ENCODE data around the gene AK4. TPM values are rescaled to one million over a fixed set of nuclear protein-coding genes. Genes with fewer than 3 reads are reported as not detected.
A peak's percentile ranks its signal among the peaks of the same experiment; 100 is the strongest.
"Not testable (repeated sequence)": the region's sequence is repeated elsewhere in the genome, so short reads cannot be mapped to it uniquely, and the experiment has no call there.

AK4 gene
- total RNA-seq = 47.6 TPM
- 131 TPM for polyA plus RNA-seq (ENCODE audit: insufficient read depth, low read depth, low replicate concordance)
- long read RNA-seq, donor 1, full-length matches to known transcripts = 9 of 30 reads
- long read RNA-seq, donor 1, partial matches to known transcripts = 21 of 30 reads
- long read RNA-seq, donor 1, other reads (novel, unspliced or antisense) = 0 of 30 reads
- long read RNA-seq, donor 2, full-length matches to known transcripts = 27 of 27 reads
- long read RNA-seq, donor 2, partial matches to known transcripts = 0 of 27 reads
- long read RNA-seq, donor 2, other reads (novel, unspliced or antisense) = 0 of 27 reads
- long read RNA-seq, donor 3, full-length matches to known transcripts = 26 of 26 reads
- long read RNA-seq, donor 3, partial matches to known transcripts = 0 of 26 reads
- long read RNA-seq, donor 3, other reads (novel, unspliced or antisense) = 0 of 26 reads
- long read RNA-seq, donor 4, full-length matches to known transcripts = 17 of 128 reads
- long read RNA-seq, donor 4, partial matches to known transcripts = 111 of 128 reads
- long read RNA-seq, donor 4, other reads (novel, unspliced or antisense) = 0 of 128 reads
- long read RNA-seq, donor 5 = 0 reads
- long read RNA-seq, donor 6, full-length matches to known transcripts = 13 of 13 reads
- long read RNA-seq, donor 6, partial matches to known transcripts = 0 of 13 reads
- long read RNA-seq, donor 6, other reads (novel, unspliced or antisense) = 0 of 13 reads
- long read RNA-seq, donor 7, full-length matches to known transcripts = 17 of 22 reads
- long read RNA-seq, donor 7, partial matches to known transcripts = 0 of 22 reads
- long read RNA-seq, donor 7, other reads (novel, unspliced or antisense) = 5 of 22 reads
- long read RNA-seq, donor 8, full-length matches to known transcripts = 11 of 11 reads
- long read RNA-seq, donor 8, partial matches to known transcripts = 0 of 11 reads
- long read RNA-seq, donor 8, other reads (novel, unspliced or antisense) = 0 of 11 reads
- long read RNA-seq, donor 9, full-length matches to known transcripts = 5 of 5 reads
- long read RNA-seq, donor 9, partial matches to known transcripts = 0 of 5 reads
- long read RNA-seq, donor 9, other reads (novel, unspliced or antisense) = 0 of 5 reads
- long read RNA-seq, donor 10, full-length matches to known transcripts = 15 of 15 reads
- long read RNA-seq, donor 10, partial matches to known transcripts = 0 of 15 reads
- long read RNA-seq, donor 10, other reads (novel, unspliced or antisense) = 0 of 15 reads

DNA sequence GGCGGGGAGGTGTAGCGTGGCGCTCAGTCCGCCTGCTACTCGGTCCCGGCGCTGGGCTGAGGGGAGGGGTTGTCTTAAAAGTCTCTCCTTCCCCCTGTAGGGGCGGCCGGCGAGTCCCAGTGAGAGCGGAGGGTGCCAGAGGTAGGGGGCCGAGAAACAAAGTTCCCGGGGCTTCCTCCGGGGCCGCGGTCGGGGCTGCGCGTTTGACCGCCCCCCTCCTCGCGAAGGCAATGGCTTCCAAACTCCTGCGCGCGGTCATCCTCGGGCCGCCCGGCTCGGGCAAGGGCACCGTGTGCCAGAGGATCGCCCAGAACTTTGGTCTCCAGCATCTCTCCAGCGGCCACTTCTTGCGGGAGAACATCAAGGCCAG, at the start of gene AK4:
Gene AK4 (plus strand): TSS at position 26 of the 370 bp plus-strand sequence. CDS start 205 bp downstream, at position 231.
- H3K9ac ChIP-seq (ENCODE audit: low read length in 3 of 3) = peak within 1 kb of the TSS; percentile 21 to 89 (median 55)
- DNase-seq; H3K4me1 ChIP-seq (ENCODE audit: control insufficient read depth in 2 of 3, insufficient read depth in 2 of 3, low read depth in 1 of 3, low read length in 3 of 3); H3K27me3 ChIP-seq (ENCODE audit: control insufficient read depth, insufficient read depth, low read length); intact Hi-C loops (cut with DNase I); FAIRE-seq; H3K9me3 ChIP-seq (ENCODE audit: control insufficient read depth in 2 of 3, insufficient read depth in 1 of 3, low read length in 3 of 3); H3K36me3 ChIP-seq (ENCODE audit: control insufficient read depth in 2 of 3, insufficient read depth in 3 of 3, low read length in 3 of 3): not testable (repeated sequence)
- H3K4me3 ChIP-seq (ENCODE audit: low read length in 3 of 3) = peak within 1 kb of the TSS; percentile 60 to 84 (median 72)
- peak within 1 kb of the TSS; percentile 78 to 81 for H3K27ac ChIP-seq (ENCODE audit: low read depth in 2 of 2, low read length in 2 of 2)

GRCh38 chr1:65103807-65104206, 44.2 kb upstream of the AK4 start:
- no peak for FAIRE-seq
- no peak for TF ChIP-seq CTCF (IDR thresholded peaks at IDR 0.05; ENCODE audit: borderline replicate concordance, extremely low read depth, insufficient read depth)
- H3K4me1 ChIP-seq (ENCODE audit: control insufficient read depth in 2 of 3, insufficient read depth in 2 of 3, low read depth in 1 of 3, low read length in 3 of 3) = no peaks in the 10 kb centered on the region

GRCh38 chr1:65104854-65105534, 43.0 kb upstream of the AK4 start:
- no peak overlapping the region for H3K9ac ChIP-seq (ENCODE audit: low read length in 3 of 3)
- no peak overlapping the region for H3K27ac ChIP-seq (ENCODE audit: low read depth in 2 of 2, low read length in 2 of 2)
- no peaks in the 10 kb centered on the region for H3K27me3 ChIP-seq (ENCODE audit: control insufficient read depth, insufficient read depth, low read length)
- DNase-seq (no peak), FAIRE-seq (no peak)
- H3K9me3 ChIP-seq (ENCODE audit: control insufficient read depth in 2 of 3, insufficient read depth in 1 of 3, low read length in 3 of 3) = peaks cover 0 to 2% (median 0%) of the 10 kb centered on the region in 3 donors
- TF ChIP-seq CTCF (IDR thresholded peaks at IDR 0.05; ENCODE audit: borderline replicate concordance, extremely low read depth, insufficient read depth) = no peak
- H3K4me3 ChIP-seq (ENCODE audit: low read length in 3 of 3) = no peak overlapping the region
- no peaks in the 10 kb centered on the region for H3K4me1 ChIP-seq (ENCODE audit: control insufficient read depth in 2 of 3, insufficient read depth in 2 of 3, low read depth in 1 of 3, low read length in 3 of 3)
- H3K36me3 ChIP-seq (ENCODE audit: control insufficient read depth in 2 of 3, insufficient read depth in 3 of 3, low read length in 3 of 3) = no peaks in the 10 kb centered on the region
- intact Hi-C loops (cut with DNase I) = no loop called here

More at GRCh38 chr1:65103807-65104206, 44.2 kb upstream of the AK4 start:
- H3K27me3 ChIP-seq (ENCODE audit: control insufficient read depth, insufficient read depth, low read length) = no peaks in the 10 kb centered on the region
- no peak overlapping the region for H3K9ac ChIP-seq (ENCODE audit: low read length in 3 of 3)
- no peaks in the 10 kb centered on the region for H3K36me3 ChIP-seq (ENCODE audit: control insufficient read depth in 2 of 3, insufficient read depth in 3 of 3, low read length in 3 of 3)
- H3K27ac ChIP-seq (ENCODE audit: low read depth in 2 of 2, low read length in 2 of 2) = no peak overlapping the region
- DNase-seq = no peak
- H3K4me3 ChIP-seq (ENCODE audit: low read length in 3 of 3) = no peak overlapping the region
- intact Hi-C loops (cut with DNase I) = no loop called here
- peaks cover 0 to 2% (median 0%) of the 10 kb centered on the region in 3 donors for H3K9me3 ChIP-seq (ENCODE audit: control insufficient read depth in 2 of 3, insufficient read depth in 1 of 3, low read length in 3 of 3)

All from kidney (tissue), 22 donors.